Measurements from ENCODE around the gene GDPD3.
"Not testable (repeated sequence)": the region's sequence is repeated elsewhere in the genome, so short reads cannot be mapped to it uniquely, and the experiment has no call there.

Gene GDPD3

GRCh38 chr16:30116291-30117207 lies 3.2 kb upstream of the GDPD3 start:
- CTCF ChIA-PET, result no interaction called here
- Mint-ChIP-seq H3K4me1 (peaks cover 45% of the 10 kb centered on the region), H3K27me3 (no peaks in the 10 kb centered on the region), H3K4me3 (no peak overlapping the region), H3K27ac (peak overlapping the region; percentile 37), H3K36me3 (peaks cover 32% of the 10 kb centered on the region), H3K9me3 (no peaks in the 10 kb centered on the region)
- DNase-seq, result no peak

- Mint-ChIP-seq H3K4me3 (no peak overlapping the region), H3K27ac (peak overlapping the region; percentile 69), H3K9me3 (no peaks in the 10 kb centered on the region), H3K36me3 (peaks cover 30% of the 10 kb centered on the region), H3K27me3 (no peaks in the 10 kb centered on the region), H3K4me1 (peaks cover 32% of the 10 kb centered on the region)
- CTCF ChIA-PET, result interaction anchor here (0.7 to 0.8 kb wide), 2 partner anchors 15 to 27 kb away, joined by 3 to 4 read pairs; no protein-coding TSS in a partner anchor
- peak; percentile 33 for DNase-seq
Observed at GRCh38 chr16:30115238-30115637, 1.9 kb upstream of the GDPD3 start.

DNA sequence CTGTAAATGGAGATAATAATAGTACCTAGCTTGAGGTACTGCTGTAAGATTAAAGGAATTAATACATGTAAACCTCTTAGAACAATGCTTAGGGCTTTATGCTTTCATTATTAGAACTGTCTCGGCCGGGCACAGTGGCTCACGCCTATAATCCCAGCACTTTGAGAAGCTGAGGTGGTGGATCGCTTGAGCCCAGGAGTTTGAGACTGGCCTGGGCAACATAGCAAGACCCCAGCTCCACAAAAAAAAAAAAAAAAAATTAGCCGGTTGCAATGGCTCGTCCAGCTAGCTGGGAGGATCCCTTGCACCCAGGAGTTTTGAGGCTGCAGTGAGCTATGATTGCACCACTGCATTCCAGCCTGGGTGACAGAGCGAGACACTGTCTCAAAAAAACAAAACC lies 1.5 kb upstream of the GDPD3 start:
- H3K9me3 Mint-ChIP-seq, H3K27me3 Mint-ChIP-seq, DNase-seq, H3K4me3 Mint-ChIP-seq: not testable (repeated sequence)
- H3K27ac Mint-ChIP-seq, result peak overlapping the region; percentile 69
- H3K4me1 Mint-ChIP-seq, result peaks cover 28% of the 10 kb centered on the region
- H3K36me3 Mint-ChIP-seq, result peaks cover 26% of the 10 kb centered on the region
- CTCF ChIA-PET, result interaction anchor here (0.7 to 1.6 kb wide), 3 partner anchors 15 to 28 kb away, joined by 3 to 10 read pairs (median 4); partner anchors contain the start of gene TBX6

DNA sequence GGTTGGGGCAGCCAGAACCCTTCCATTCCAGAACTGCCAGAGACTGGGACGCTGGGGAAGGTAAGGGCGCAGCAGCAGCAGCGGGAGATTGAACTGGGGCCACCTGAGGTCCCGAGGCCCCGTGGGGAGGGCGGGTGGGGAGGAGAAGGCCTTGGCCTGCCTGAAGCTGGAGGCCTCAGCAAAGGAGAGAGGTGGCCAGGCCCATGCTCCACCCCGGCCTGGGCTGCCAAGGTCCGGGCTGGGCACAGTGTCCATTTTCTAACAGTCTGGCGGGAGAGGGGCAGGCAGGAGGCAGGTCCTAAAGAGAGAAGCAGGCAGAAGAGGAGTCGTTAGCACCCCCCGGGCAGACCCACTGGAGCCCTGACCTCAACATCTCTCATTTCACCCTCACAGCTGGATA lies 1.1 kb upstream of the GDPD3 start:
- H3K4me3 Mint-ChIP-seq, result no peak overlapping the region
- H3K9me3 Mint-ChIP-seq, result no peaks in the 10 kb centered on the region
- no peak for DNase-seq
- H3K36me3 Mint-ChIP-seq, result peaks cover 23% of the 10 kb centered on the region
- H3K27ac Mint-ChIP-seq, result peak overlapping the region; percentile 69
- H3K27me3 Mint-ChIP-seq, result no peaks in the 10 kb centered on the region
- CTCF ChIA-PET, result interaction anchor here (0.6 to 3.9 kb wide), 3 partner anchors 12 to 22 kb away, joined by 3 to 22 read pairs (median 10); partner anchors contain the start of gene TBX6
- peaks cover 24% of the 10 kb centered on the region for H3K4me1 Mint-ChIP-seq

DNA sequence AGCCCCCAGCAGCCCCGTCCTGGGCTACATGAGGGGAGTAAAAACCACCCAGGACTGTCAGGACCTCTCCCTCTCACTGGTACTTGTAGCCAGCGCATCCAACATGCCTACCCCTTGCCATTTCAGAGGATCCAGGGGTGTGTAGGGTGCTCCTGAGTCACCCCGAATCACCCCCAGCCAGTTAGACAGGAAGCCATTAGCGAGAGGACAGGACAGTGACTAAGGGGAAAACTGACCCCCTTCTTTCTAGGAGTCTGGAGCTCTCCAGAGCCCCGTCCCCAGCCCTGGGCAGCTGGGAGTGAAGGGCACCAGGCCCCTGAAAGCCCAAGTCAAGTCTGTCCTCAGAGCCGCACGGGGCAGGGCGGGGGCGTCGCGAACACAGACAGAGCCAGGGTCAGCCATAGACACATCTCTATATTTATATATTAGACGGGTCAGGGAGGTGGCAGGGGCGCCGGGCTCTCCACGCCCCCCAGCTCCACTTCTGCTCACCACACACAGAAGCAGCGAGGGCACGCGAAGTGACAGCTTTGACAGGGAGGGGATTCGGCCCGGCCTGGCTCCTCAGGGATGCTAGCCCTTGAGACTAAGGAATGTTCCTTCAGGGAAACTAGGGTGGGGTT lies 485 bp upstream of the GDPD3 start:
- Mint-ChIP-seq H3K27me3 (no peaks in the 10 kb centered on the region), H3K4me1 (peaks cover 20% of the 10 kb centered on the region), H3K4me3 (no peak overlapping the region), H3K9me3 (no peaks in the 10 kb centered on the region), H3K36me3 (peaks cover 19% of the 10 kb centered on the region), H3K27ac (no peak overlapping the region)
- DNase-seq, result no peak
- CTCF ChIA-PET, result interaction anchor here (0.6 to 3.9 kb wide), 3 partner anchors 11 to 22 kb away, joined by 3 to 22 read pairs (median 10); partner anchors contain the start of gene TBX6

- H3K4me1 Mint-ChIP-seq, result peaks cover 20% of the 10 kb centered on the region
- no peak overlapping the region for H3K4me3 Mint-ChIP-seq
- H3K27ac Mint-ChIP-seq, result peak overlapping the region; percentile 39
- no peaks in the 10 kb centered on the region for H3K9me3 Mint-ChIP-seq
- H3K27me3 Mint-ChIP-seq, result no peaks in the 10 kb centered on the region
- CTCF ChIA-PET, result interaction anchor here (0.6 to 3.9 kb wide), 16 partner anchors 9 to 503 kb away, joined by 3 to 22 read pairs (median 4); partner anchors contain the start of genes TBX6 and ZNF771
- H3K36me3 Mint-ChIP-seq, result peaks cover 16% of the 10 kb centered on the region
- peak; percentile 72 for DNase-seq
Observed at GRCh38 chr16:30112197-30113030, 923 bp downstream of the GDPD3 start.

GRCh38 chr16:30110661-30111060 lies 2.7 kb downstream of the GDPD3 start:
- H3K9me3 Mint-ChIP-seq, result no peaks in the 10 kb centered on the region
- no peak overlapping the region for H3K27ac Mint-ChIP-seq
- DNase-seq, result no peak
- CTCF ChIA-PET, result interaction anchor here (0.6 to 3.9 kb wide), 4 partner anchors 8 to 30 kb away, joined by 3 to 22 read pairs (median 12); partner anchors contain the start of gene TBX6
- H3K27me3 Mint-ChIP-seq, result no peaks in the 10 kb centered on the region
- peaks cover 20% of the 10 kb centered on the region for H3K36me3 Mint-ChIP-seq
- no peak overlapping the region for H3K4me3 Mint-ChIP-seq
- H3K4me1 Mint-ChIP-seq, result peaks cover 20% of the 10 kb centered on the region

DNA sequence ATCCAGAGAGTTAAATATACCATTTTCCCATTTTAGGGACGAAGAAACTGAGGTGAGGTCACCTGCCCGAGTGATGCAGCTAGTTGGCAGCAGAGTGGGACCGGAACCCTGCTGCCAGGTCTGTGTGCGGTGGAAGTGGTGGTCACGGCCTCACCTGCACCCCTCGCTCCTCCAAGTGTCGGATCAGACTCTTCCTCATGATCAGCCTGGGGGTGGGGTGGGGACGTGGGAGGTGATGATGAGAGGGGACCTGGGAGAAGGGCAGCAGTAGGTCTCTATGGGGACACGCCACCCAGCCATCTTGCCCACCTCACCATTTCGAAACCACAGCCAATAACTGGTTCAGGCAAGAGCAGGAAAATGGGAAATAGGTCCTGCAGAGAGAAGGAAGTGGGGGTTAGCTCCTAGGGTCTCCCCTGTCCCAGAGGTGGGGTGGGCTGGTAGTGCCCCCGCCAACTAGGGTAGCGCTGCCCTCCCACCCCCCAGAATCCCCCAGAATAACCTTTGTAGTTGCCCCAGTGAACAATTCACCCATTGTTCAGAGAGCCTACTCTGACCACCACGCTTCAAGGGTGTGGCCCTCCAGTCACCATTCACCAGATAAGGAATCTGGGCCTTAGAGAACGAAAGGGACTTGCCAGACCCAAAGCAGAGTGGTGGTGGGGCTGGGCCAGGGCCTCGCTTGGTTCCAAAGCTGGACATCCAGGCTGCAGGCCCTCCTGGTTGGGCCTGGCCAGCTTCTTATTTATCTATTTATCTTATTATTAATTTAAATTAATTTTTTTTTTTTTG lies 5.1 kb downstream of the GDPD3 start:
- Mint-ChIP-seq H3K4me1 (peaks cover 6% of the 10 kb centered on the region), H3K27me3 (no peaks in the 10 kb centered on the region), H3K36me3 (peaks cover 37% of the 10 kb centered on the region), H3K4me3 (no peak overlapping the region), H3K9me3 (no peaks in the 10 kb centered on the region), H3K27ac (no peak overlapping the region)
- DNase-seq, result no peak
- CTCF ChIA-PET, result interaction anchor here (0.6 to 1.2 kb wide), 2 partner anchors 16 to 63 kb away, joined by 3 to 5 read pairs; no protein-coding TSS in a partner anchor

GRCh38 chr16:30104492-30104891 lies 8.8 kb downstream of the GDPD3 start:
- peaks cover 27% of the 10 kb centered on the region for H3K36me3 Mint-ChIP-seq
- H3K9me3 Mint-ChIP-seq, result peaks cover under 1% of the 10 kb centered on the region
- H3K27ac Mint-ChIP-seq, result no peak overlapping the region
- no peaks in the 10 kb centered on the region for H3K27me3 Mint-ChIP-seq
- no peak for DNase-seq
- CTCF ChIA-PET, result no interaction called here
- H3K4me3 Mint-ChIP-seq, result no peak overlapping the region
- H3K4me1 Mint-ChIP-seq, result no peaks in the 10 kb centered on the region

- Mint-ChIP-seq H3K36me3 (peaks cover 28% of the 10 kb centered on the region), H3K4me3 (no peak overlapping the region), H3K27ac (no peak overlapping the region), H3K27me3 (no peaks in the 10 kb centered on the region), H3K9me3 (peaks cover 3% of the 10 kb centered on the region), H3K4me1 (no peaks in the 10 kb centered on the region)
- CTCF ChIA-PET, result interaction anchor here (2.7 to 2.8 kb wide), 2 partner anchors 8 to 11 kb away, joined by 14 to 22 read pairs; partner anchors contain the start of gene GDPD3
- DNase-seq, result no peak
Observed at GRCh38 chr16:30104090-30104489, 9.2 kb downstream of the GDPD3 start.

- no peak for DNase-seq
- H3K4me1 Mint-ChIP-seq, result peaks cover 39% of the 10 kb centered on the region
- peaks cover 51% of the 10 kb centered on the region for H3K36me3 Mint-ChIP-seq
- CTCF ChIA-PET, result no interaction called here
- no peaks in the 10 kb centered on the region for H3K27me3 Mint-ChIP-seq
- peaks cover 28% of the 10 kb centered on the region for H3K9me3 Mint-ChIP-seq
- peak overlapping the region; percentile 93 for H3K27ac Mint-ChIP-seq
- H3K4me3 Mint-ChIP-seq, result peak overlapping the region; percentile 68
Observed at GRCh38 chr16:30096862-30097563, 16.3 kb downstream of the GDPD3 start.

GRCh38 chr16:30096105-30096861 lies 17.1 kb downstream of the GDPD3 start, which contains the start of gene YPEL3:
Gene YPEL3, minus strand, starts transcription at chr16:30096213. Its CDS starts 731 bp downstream, at chr16:30095482.
- peaks cover 28% of the 10 kb centered on the region for H3K9me3 Mint-ChIP-seq
- peaks cover 46% of the 10 kb centered on the region for H3K4me1 Mint-ChIP-seq
- CTCF ChIA-PET, result interaction anchor here (2.3 kb wide), 1 partner anchor 47 kb away, joined by 6 read pairs; no protein-coding TSS in a partner anchor
- peaks cover 51% of the 10 kb centered on the region for H3K36me3 Mint-ChIP-seq
- peak; percentile 94 for DNase-seq
- H3K27me3 Mint-ChIP-seq, result no peaks in the 10 kb centered on the region
- peak within 1 kb of the TSS; percentile 89 for H3K4me3 Mint-ChIP-seq
- H3K27ac Mint-ChIP-seq, result peak within 1 kb of the TSS; percentile 93

Data from activated naive CD4-positive, alpha-beta T cell treated with anti-CD3 and anti-CD28 coated beads, Interleukin-2, amount 10 ng/mL, durations not matched to agents 7 days and 5 days (primary cell).